GM19099 (cell line): ENCODE results near the gene RFX3.

Experiments
- POLR2A ChIP-seq: IDR thresholded peaks from 3 replicates; pipeline ENCODE4 v1.6.1; 2011; ENCODE audit warnings: low read depth; ENCODE audit not compliant: insufficient read length; ENCODE audit errors: extremely low read depth

RFX3 gene

DNA sequence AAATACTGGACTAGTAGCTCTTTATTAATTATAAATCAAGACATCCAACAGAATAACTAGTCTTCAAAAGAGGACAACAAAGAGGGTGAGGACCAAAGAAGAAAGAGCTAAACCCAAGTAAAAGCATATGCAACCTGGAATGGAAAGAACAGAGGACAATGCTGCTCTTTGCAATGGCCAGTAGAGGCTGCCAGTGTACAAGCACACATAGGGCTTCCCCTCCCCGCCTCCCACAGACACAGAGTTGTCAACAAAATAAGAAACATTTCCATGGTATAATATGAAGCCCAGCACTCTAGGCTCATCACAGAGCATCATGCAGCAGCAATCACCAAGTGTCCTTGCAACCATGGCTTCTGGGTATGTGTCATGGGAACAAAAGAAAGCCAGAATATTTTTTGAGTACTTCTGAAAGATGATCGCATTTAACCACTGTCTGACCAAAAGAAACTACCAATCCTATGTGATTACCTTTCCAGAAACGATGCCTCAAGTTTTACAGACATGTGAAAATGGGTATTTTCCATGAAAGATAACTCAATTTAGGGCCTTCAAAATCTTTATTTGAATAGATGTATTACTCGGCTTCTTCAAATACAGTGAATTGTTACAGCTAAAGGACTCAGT, 58.1 kb downstream of the RFX3 start:
- no peak for TF ChIP-seq POLR2A

DNA sequence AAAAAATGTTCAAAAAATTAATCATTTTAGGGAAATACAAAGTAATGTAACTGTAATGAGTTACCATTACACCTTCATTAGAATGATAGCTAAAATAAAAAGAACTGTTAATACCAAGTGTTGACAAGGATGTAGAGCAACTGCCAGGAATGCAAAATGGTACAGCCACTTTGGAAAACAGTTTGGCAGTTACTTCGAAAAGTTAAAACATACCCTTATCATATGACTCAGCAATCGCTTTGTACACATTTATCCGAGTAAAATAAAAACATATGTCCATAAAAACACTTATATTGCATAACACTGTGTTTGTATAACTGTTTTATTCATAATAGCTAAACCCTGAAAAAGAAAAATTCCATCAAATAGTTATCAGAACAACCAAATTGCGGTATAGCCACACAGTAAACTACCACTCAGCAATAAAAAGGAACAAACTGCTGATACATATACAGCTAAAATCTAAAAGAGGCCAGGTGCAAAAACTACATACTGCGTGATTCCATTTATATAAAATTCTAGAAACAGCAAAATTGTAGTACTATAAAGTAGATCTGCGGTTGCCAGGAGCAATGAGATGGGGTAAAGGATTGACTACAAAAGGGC, 61.7 kb downstream of the RFX3 start:
- TF ChIP-seq POLR2A = no peak

DNA sequence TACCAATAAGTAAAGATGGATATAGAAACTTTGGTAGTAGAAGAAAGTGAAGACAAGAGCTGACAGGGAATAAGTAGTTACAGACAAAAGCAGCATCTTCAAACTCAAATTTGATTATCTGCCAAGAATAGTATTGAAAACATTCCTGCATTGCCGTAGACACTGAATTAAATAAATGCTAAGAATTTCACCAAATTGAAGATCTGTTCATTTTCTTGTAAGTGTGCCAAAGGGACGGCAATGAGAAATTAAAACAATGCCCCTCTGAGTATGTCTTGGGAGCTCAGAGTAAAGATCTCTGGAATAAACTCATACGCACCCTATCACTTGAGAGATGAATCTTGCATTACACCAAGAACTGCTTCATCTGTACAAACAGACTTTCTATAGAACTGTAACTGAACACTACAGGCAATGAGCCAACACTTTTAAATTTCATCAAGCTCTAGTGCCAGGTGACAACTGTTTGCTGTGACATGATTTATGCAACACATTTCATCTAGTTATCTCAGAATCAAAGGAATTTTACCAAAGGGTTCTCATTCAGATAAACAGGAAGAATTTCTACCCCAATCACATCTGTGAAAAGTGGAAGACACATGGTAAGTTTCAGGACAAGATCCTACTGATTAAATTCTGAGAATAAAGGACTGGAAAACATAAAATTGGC, 66.9 kb downstream of the RFX3 start:
- TF ChIP-seq POLR2A = no peak

- no peak for TF ChIP-seq POLR2A
Measured at GRCh38 chr9:3457175-3457574, 68.6 kb downstream of the RFX3 start.

- TF ChIP-seq POLR2A = no peak
Measured at GRCh38 chr9:3455717-3456116, 70.1 kb downstream of the RFX3 start.

DNA sequence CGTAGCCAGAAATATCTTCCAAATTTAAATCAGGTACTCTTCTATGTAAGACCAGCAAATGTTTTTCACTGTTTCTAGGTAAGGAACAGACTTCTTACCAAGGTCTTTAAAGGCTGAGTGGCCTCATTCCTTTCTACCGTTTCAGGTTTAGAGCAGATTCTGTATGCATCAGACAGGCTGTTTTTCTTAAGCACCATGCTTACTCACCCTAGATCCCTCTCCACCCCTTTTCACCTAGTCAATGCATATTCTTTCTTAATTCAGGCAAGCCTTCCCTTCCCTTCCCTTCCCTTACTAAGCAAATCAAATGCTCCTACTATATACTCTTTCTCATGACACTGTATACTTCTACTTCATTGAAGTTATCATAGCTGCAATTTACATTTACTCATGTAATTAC, 70.7 kb downstream of the RFX3 start:
- TF ChIP-seq POLR2A = no peak

DNA sequence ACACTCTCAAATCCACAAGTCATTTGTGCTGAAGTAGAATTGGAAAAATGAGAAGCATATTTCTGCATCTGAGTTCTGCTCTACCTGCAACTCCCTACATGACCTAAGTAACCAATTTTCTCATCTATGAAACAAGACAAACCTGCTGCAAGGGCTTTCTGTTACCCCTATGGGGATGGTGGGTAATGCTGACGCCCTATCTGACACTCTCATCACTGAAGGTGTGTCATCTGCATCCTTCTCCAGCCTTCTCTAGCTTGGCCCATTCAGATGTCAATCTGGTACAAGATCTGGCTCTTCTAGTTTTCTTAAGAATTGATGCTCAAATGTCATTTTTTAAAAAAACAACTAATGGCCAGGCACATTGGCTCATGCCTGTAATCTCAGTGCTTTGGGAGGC, 73.8 kb downstream of the RFX3 start:
- no peak for TF ChIP-seq POLR2A

GRCh38 chr9:3447788-3448187, 78.0 kb downstream of the RFX3 start:
- TF ChIP-seq POLR2A = no peak

- no peak for TF ChIP-seq POLR2A
Measured at GRCh38 chr9:3447143-3447542, 78.7 kb downstream of the RFX3 start.

- no peak for TF ChIP-seq POLR2A
Measured at GRCh38 chr9:3446313-3446712, 79.5 kb downstream of the RFX3 start.

- TF ChIP-seq POLR2A = no peak
Measured at GRCh38 chr9:3444016-3444415, 81.8 kb downstream of the RFX3 start.

GRCh38 chr9:3441197-3441816, 84.5 kb downstream of the RFX3 start:
- no peak for TF ChIP-seq POLR2A

DNA sequence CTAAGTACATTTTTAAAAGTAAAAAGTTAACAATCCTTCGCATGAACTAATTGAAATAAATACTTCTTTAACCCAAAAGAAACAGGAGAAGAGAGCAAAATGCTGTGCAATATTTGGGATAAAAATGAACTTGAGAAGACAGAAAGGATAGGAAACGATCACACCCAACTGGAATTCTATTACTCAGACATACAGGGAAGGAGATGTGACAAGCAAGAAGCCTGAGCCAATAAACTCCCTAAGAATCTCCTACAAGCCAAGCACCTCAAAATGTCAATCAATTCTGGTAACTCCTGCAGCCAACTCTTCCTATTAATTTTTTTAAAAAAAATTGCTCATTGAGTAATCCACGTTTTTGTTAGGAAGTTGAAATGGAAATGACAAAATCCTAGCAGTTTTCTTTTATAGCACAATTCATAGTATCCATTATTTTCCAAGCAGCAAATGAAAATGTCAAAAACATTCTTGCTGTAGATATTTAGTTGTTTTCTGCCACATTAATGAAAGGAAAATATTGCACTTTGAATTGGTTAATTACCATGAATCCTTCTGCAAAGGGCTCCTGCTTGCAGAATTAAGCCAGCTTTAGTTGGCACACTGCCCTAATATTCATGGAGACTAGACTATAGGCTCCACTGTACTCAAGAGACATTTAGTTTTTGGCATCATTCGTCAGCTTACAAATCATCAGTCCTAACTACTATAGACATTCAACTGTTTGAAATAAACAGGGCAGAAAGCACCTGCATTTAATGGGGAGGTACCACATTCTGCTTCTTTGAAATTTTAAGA, 89.0 kb downstream of the RFX3 start:
- TF ChIP-seq POLR2A = no peak

- TF ChIP-seq POLR2A = no peak
Measured at GRCh38 chr9:3435732-3436131, 90.1 kb downstream of the RFX3 start.

DNA sequence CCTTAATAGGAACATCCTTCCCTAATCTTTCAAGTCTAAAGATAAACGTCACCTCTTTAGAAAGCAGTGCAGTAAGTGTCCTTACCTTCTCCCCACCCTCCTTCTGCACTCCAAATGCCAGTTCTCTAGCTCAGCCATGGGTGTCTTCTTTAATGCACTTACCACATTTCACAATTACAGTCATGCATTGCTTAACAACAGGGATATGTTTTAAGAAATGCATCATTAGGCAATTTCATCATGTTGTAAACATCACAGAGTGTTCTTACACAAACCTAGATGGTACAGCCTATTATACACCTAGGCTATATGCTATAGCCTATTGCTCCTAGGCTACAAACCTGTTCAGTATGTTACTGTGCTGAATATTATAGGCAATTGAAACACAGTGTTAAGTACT, 91.2 kb downstream of the RFX3 start:
- TF ChIP-seq POLR2A = no peak
